HEK293 (cell line): ENCODE data around the gene RAB1A.

Experiments used
- CTCF ChIA-PET: fragments of 350-600 bp; formaldehyde crosslinking; extraction: SDS; loops from one replicate; lab custom pipeline; 2021; ENCODE audit warnings: antibody characterized with exemption; lab: Yijun Ruan, JAX
- POLR2A ChIA-PET: fragments of 300-600 bp; formaldehyde crosslinking; extraction: SDS; loops from one replicate; lab custom pipeline; 2020; ENCODE audit warnings: antibody characterized with exemption, inconsistent platforms; lab: Yijun Ruan, JAX
- H3K27ac ChIP-seq: fragments of 200-500 bp; sonication (Bioruptor generic); 2 replicates; pipeline ENCODE4 v1.5.1; 2014; ENCODE audit warnings: low read depth, low read length, control low read depth, inconsistent platforms; ENCODE audit errors: extremely low read depth
- H3K36me3 ChIP-seq, 2 experiments: fragments of 200-500 bp in 1 of 2; sonication (Bioruptor generic) in 1 of 2; 1 replicate in 1 of 2; 2 replicates in 1 of 2; pipeline ENCODE4 v1.5.1; 2014 to 2017; ENCODE audit warnings: inconsistent platforms in 2 of 2, low read length in 2 of 2; ENCODE audit not compliant: control insufficient read depth in 2 of 2, insufficient read depth in 1 of 2
- H3K4me1 ChIP-seq: fragments of 200-500 bp; sonication (Bioruptor generic); 2 replicates; pipeline ENCODE4 v1.5.1; 2014; ENCODE audit warnings: mild to moderate bottlenecking, low read length, inconsistent platforms; ENCODE audit not compliant: control insufficient read depth, insufficient read depth
- H3K4me3 ChIP-seq: 2 replicates; pipeline ENCODE4 v1.5.1; 2011; ENCODE audit warnings: low read depth, mild to moderate bottlenecking, control low read depth, low read length, moderate library complexity
- H3K9me3 ChIP-seq: fragments of 200-500 bp; sonication (Bioruptor generic); 2 replicates; pipeline ENCODE4 v1.5.1; 2014; ENCODE audit warnings: low read depth, low read length, inconsistent platforms; ENCODE audit not compliant: control insufficient read depth, insufficient read depth
- GLI2 ChIP-seq: fragments of 450-650 bp; formaldehyde crosslinking; IDR thresholded peaks from 2 replicates; pipeline ENCODE4; 2017; ENCODE audit warnings: missing biosample characterization, missing genetic modification characterization, low read depth, borderline replicate concordance
- HOXA7 ChIP-seq: sonication (generic); formaldehyde crosslinking; IDR thresholded peaks from 2 replicates; pipeline ENCODE4 v1.8.1; 2022; ENCODE audit warnings: missing genetic modification reagents, borderline replicate concordance
- MEIS1 ChIP-seq: sonication (generic); formaldehyde crosslinking; IDR thresholded peaks from 2 replicates; pipeline ENCODE4 v1.8.1; 2022; ENCODE audit warnings: missing genetic modification reagents, mild to moderate bottlenecking, borderline replicate concordance
- OVOL3 ChIP-seq: fragments of 450-650 bp; formaldehyde crosslinking; IDR thresholded peaks from 2 replicates; pipeline ENCODE4 v1.5.1; 2016; ENCODE audit warnings: missing biosample characterization, missing genetic modification characterization
- REST ChIP-seq: fragments of 450-650 bp; formaldehyde crosslinking; IDR thresholded peaks from 2 replicates; pipeline ENCODE4 v1.5.1; 2016; ENCODE audit warnings: missing biosample characterization, missing genetic modification characterization
- YY2 ChIP-seq: fragments of 450-650 bp; formaldehyde crosslinking; IDR thresholded peaks from 2 replicates; pipeline ENCODE4 v1.5.1; 2016; ENCODE audit warnings: missing biosample characterization, missing genetic modification characterization
- ZBTB10 ChIP-seq: fragments of 450-650 bp; formaldehyde crosslinking; IDR thresholded peaks from 2 replicates; pipeline ENCODE4 v1.5.1; 2016; ENCODE audit warnings: missing biosample characterization, missing genetic modification characterization
- ZNF133 ChIP-seq: fragments of 450-650 bp; formaldehyde crosslinking; IDR thresholded peaks from 2 replicates; pipeline ENCODE4 v1.5.1; 2016; ENCODE audit warnings: missing biosample characterization, missing genetic modification characterization
- ZNF23 ChIP-seq: fragments of 450-650 bp; formaldehyde crosslinking; IDR thresholded peaks from 2 replicates; pipeline ENCODE4 v1.5.1; 2016; ENCODE audit warnings: missing biosample characterization, missing genetic modification characterization, borderline replicate concordance
- ZNF248 ChIP-seq: fragments of 450-650 bp; formaldehyde crosslinking; IDR thresholded peaks from 2 replicates; pipeline ENCODE4 v1.5.1; 2017; ENCODE audit warnings: missing biosample characterization, missing genetic modification characterization
- ZNF266 ChIP-seq: fragments of 450-650 bp; formaldehyde crosslinking; IDR thresholded peaks from 2 replicates; pipeline ENCODE4 v1.5.1; 2016; ENCODE audit warnings: missing biosample characterization, missing genetic modification characterization, low read depth
- ZNF473 ChIP-seq: fragments of 450-650 bp; formaldehyde crosslinking; IDR thresholded peaks from 2 replicates; pipeline ENCODE4 v1.5.1; 2017; ENCODE audit warnings: missing biosample characterization, missing genetic modification characterization
- ZNF645 ChIP-seq: fragments of 450-650 bp; formaldehyde crosslinking; IDR thresholded peaks from 2 replicates; pipeline ENCODE4; 2016; ENCODE audit warnings: missing biosample characterization, missing genetic modification characterization
- ZNF791 ChIP-seq: fragments of 450-650 bp; formaldehyde crosslinking; IDR thresholded peaks from 2 replicates; pipeline ENCODE4 v1.5.1; 2016; ENCODE audit warnings: missing biosample characterization, missing genetic modification characterization
- ZSCAN16 ChIP-seq: fragments of 450-650 bp; formaldehyde crosslinking; IDR thresholded peaks from 2 replicates; pipeline ENCODE4 v1.5.1; 2016; ENCODE audit warnings: missing biosample characterization, missing genetic modification characterization
- TF ChIP-seq, protein P1 (sequence below): fragments of 450-650 bp; formaldehyde crosslinking; conservative IDR thresholded peaks from 2 replicates; pipeline ENCODE4 v1.5.1; 2016; ENCODE audit warnings: low read depth, missing biosample characterization, missing genetic modification characterization

RAB1A gene

DNA sequence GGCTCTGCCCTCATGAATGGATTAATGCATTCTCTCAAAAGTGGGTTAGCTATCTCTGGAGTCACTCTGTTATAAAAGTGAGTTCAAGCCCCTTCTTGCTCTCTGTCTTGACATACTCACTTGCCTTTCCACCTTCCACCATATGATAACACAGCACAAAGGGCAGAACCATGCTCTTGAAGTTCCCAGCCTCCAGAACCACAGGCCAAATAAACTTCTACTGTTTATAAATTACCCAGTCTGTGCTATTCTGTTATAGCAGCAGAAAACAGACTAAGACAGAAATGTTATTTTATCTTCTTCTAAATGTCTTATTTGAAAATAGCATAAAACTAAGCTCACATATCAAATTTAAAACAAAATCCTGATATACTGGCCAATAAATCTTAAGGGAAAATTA, 15.0 kb downstream of the RAB1A start:
- H3K4me3 ChIP-seq, result no peak overlapping the region
- H3K27ac ChIP-seq, result no peak overlapping the region
- H3K9me3 ChIP-seq, result no peaks in the 10 kb centered on the region
- no peaks in the 10 kb centered on the region; a peak in 2 of 3 replicates for H3K36me3 ChIP-seq
- no peaks in the 10 kb centered on the region; the same call in 1 of the 2 replicates for H3K4me1 ChIP-seq
- ChIA-PET CTCF (no interaction called here), POLR2A (interaction anchor here (1.0 to 1.2 kb wide), 2 partner anchors 15 to 56 kb away, joined by 3 to 4 read pairs; partner anchors contain the start of gene RAB1A)
- no peak for TF ChIP-seq ZNF473 (tag by site-specific recombination)
- TF ChIP-seq REST (tag by site-specific recombination), result no peak
- TF ChIP-seq, protein P1, sequence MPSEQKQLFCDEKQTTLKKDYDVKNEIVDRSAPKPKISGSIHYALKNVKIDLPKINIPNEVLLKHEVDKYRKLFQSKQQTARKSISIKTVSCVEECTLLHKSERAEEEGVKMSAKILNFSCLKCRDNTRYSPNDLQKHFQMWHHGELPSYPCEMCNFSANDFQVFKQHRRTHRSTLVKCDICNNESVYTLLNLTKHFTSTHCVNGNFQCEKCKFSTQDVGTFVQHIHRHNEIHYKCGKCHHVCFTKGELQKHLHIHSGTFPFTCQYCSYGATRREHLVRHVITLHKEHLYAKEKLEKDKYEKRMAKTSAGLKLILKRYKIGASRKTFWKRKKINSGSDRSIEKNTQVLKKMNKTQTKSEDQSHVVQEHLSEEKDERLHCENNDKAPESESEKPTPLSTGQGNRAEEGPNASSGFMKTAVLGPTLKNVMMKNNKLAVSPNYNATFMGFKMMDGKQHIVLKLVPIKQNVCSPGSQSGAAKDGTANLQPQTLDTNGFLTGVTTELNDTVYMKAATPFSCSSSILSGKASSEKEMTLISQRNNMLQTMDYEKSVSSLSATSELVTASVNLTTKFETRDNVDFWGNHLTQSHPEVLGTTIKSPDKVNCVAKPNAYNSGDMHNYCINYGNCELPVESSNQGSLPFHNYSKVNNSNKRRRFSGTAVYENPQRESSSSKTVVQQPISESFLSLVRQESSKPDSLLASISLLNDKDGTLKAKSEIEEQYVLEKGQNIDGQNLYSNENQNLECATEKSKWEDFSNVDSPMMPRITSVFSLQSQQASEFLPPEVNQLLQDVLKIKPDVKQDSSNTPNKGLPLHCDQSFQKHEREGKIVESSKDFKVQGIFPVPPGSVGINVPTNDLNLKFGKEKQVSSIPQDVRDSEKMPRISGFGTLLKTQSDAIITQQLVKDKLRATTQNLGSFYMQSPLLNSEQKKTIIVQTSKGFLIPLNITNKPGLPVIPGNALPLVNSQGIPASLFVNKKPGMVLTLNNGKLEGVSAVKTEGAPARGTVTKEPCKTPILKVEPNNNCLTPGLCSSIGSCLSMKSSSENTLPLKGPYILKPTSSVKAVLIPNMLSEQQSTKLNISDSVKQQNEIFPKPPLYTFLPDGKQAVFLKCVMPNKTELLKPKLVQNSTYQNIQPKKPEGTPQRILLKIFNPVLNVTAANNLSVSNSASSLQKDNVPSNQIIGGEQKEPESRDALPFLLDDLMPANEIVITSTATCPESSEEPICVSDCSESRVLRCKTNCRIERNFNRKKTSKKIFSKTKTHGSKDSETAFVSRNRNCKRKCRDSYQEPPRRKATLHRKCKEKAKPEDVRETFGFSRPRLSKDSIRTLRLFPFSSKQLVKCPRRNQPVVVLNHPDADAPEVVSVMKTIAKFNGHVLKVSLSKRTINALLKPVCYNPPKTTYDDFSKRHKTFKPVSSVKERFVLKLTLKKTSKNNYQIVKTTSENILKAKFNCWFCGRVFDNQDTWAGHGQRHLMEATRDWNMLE (tag by site-specific recombination), result no peak
- TF ChIP-seq ZNF266 (tag by site-specific recombination), result no peak
- no peak for TF ChIP-seq ZNF645 (tag by site-specific recombination)
- TF ChIP-seq HOXA7 (CRISPR knock-in tag), result no peak
- no peak for TF ChIP-seq YY2 (tag by site-specific recombination)
- TF ChIP-seq OVOL3 (tag by site-specific recombination), result no peak
- TF ChIP-seq ZNF133 (tag by site-specific recombination), result no peak
- no peak for TF ChIP-seq ZNF791 (tag by site-specific recombination)
- TF ChIP-seq ZNF23, result no peak
- no peak for TF ChIP-seq GLI2 (tag by site-specific recombination)
- no peak for TF ChIP-seq ZSCAN16
- TF ChIP-seq MEIS1 (CRISPR knock-in tag), result no peak
- TF ChIP-seq ZBTB10, result no peak
- no peak for TF ChIP-seq ZNF248
